HG03108 (cell line): ENCODE measurements around the gene RFX3.
A peak's percentile ranks its signal among the peaks of the same experiment; 100 is the strongest.

Experiments
- ATAC-seq: cut with Tn5 transposase; IDR thresholded peaks from one replicate; pipeline ENCODE4 v1.9.1; 2021; ENCODE audit warnings: moderate library complexity; ENCODE audit not compliant: unreplicated experiment

RFX3 gene

DNA sequence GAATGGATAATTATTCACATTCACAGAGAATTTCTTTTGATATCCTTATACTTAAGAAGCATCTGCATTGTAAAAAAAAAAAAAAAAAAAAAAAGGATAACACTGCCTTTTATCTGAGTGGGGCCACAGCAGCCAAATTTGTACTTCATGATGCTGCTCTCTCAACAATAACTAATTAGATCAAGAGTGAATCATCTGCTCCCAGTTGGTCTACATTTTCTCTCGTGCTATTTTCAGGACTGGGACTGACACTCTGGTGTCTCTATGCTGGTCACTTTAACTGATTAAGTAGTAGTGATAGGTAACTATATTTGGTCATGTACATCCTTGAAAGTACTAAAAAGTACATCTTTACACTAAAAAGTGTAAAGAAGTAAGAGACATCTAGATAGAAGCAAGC is 90.1 kb downstream of the RFX3 start:
- ATAC-seq = no peak

DNA sequence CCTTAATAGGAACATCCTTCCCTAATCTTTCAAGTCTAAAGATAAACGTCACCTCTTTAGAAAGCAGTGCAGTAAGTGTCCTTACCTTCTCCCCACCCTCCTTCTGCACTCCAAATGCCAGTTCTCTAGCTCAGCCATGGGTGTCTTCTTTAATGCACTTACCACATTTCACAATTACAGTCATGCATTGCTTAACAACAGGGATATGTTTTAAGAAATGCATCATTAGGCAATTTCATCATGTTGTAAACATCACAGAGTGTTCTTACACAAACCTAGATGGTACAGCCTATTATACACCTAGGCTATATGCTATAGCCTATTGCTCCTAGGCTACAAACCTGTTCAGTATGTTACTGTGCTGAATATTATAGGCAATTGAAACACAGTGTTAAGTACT is 91.2 kb downstream of the RFX3 start:
- no peak for ATAC-seq

DNA sequence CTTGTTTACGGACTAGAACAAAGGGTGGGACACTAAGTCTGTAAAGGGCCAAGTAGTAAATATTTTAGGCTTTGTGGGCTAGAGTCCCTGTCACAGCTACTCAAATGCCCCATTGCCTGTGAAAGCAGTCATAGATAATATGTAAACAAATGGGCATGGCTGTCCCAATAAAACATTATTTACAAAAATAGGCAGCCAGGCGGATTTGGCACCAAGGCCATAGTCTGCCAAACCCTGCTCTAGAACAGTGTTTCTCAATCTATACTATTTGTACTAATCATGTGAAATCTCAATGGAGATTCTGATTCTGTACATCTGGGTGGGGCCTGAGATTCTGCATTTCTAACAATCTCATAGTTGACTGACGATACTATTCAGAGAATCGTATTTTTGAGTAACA is 92.0 kb downstream of the RFX3 start:
- ATAC-seq = no peak

DNA sequence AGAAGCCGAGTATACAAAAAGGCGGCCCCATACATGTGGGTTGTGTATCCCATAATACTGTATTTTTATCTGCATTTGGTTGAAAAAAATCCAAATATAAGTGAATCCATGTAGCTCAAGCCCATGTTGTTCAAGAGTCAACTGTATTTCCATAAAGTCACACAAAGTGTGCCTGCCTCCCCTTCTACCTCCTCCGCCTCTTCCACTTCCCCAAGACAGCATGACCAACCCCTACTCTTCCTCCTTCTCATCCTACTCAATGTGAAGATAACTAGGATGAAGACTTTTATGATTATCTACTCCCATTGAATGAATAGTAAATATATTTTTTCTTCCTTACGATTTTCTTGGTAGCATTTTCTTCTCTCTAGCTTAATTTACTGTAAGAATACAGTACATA is 92.7 kb downstream of the RFX3 start:
- no peak for ATAC-seq

DNA sequence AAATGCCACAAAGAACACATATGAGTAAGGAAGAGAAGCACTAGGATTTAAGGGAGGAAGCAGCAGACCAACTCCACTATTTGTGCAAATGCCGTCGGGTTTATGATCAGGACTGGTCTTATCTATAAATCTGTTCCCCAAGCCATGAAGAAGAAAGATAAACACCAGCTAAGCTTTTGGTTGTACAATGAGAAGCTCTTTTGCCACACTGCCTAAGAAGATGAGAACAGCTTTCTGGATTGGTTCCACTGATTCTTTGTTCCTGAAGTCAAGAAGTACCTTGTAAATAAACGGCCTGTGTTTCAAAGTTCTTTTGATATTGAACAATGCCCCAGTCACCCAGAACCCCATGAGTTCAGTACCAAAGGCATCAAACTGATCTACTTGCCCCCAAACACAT is 93.9 kb downstream of the RFX3 start:
- no peak for ATAC-seq

DNA sequence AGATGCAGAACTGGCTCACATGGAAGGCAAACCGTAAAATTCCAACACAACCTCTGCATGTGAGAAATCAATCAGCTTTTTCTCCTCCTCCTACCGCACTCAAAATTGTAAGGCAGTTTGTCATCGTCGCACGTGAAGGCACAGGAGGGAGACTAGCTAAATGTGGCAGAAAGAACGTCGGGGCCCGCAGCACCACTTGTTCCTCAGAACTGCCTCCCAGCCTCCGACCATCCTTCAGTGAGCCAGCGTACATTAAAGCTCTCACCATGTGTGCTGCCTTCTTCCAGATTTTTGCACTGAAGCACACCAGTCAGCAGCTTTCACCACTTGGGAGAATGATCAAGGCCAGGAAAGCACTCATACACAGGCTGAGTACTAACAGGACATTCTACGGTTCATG is 105.9 kb downstream of the RFX3 start:
- ATAC-seq = no peak

DNA sequence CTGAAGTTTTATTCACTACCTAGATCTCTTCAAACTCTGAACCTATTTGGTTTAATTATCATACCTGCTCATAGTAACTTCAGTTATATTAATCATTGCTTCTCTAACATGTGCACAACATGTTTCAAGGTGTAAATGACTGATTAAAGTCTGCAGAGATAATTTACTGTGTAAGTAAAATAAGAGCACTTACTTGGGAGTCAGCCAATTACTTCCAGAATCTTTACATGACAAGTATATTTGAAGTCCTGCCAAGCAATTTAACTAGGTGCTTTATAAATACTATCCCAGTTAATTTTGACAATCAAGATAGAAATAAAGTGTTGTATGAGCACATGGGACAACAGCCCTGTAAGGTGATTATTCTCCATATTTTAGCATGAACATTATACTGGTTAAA is 109.9 kb downstream of the RFX3 start:
- ATAC-seq = no peak

DNA sequence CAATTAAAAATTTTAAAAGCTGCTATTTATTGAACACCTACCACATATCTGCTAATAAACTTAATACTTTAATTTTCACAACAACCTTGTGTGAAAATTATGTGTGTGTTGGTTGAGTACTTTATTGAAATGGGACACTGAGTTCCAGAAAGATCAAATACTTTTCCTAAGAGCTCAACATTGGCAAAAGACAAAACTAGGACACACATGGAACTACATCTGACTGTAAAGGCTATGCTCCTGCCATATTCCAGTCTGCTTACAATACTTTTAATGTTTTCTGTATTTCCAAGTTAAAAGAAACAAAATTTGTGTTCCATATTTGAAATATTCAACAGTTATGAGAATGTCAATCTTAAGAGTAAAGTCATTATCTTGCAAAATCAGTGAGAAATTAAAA is 111.8 kb downstream of the RFX3 start:
- no peak for ATAC-seq

DNA sequence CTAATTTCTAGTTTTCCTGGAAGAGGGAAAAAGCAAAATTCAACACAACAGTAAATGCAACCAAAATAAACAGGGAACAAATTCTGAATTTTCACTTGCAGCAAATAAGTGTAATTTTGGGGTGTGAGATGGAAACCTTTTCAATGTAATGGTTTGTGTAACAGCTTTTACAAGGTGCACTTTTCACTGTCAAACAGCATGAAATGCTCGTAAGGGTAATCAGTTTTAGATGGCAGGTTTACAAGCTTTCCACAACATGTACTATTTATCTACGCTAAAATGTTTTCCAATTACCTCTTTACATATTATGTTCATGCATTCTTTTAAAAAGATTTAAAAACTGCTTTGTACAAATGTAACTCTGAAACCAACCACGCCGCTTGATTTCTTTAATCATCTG is 115.3 kb downstream of the RFX3 start:
- no peak for ATAC-seq

DNA sequence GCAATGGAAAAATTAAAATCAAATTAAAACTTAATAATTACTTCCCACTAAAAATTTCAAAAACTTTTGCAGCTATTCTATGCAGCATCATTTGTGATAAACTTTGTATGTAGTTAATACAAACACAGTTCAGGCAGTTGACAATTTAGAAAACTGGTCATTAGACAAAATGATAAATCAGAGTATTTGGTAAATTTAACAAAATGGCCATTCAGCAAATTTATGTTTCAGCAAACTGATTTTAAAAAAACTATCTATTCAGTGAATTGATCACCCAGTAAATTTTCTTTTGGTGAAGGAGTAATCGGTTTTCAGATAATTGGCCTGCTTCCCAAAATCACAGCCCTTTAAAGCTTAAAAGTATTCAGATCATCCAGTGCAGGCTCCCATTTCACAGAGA is 116.3 kb downstream of the RFX3 start:
- ATAC-seq = no peak

DNA sequence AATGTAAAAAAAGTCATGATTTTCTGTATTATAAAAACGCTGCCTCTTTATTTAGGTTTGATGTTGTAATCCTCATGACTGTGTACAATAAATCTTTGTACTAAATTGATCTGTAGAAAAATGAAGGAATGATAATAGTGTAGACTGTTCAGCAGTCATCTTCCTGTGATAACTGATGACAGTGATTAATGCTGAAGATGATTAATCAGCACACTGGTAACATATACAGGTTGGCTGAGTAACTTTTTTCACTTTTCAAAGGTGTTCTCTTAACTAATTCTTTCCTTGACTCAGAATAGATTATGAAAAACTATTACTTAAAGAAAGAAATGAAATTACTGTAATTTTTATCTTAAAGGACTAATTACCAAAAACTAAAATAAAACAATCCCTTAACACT is 122.5 kb downstream of the RFX3 start:
- no peak for ATAC-seq

DNA sequence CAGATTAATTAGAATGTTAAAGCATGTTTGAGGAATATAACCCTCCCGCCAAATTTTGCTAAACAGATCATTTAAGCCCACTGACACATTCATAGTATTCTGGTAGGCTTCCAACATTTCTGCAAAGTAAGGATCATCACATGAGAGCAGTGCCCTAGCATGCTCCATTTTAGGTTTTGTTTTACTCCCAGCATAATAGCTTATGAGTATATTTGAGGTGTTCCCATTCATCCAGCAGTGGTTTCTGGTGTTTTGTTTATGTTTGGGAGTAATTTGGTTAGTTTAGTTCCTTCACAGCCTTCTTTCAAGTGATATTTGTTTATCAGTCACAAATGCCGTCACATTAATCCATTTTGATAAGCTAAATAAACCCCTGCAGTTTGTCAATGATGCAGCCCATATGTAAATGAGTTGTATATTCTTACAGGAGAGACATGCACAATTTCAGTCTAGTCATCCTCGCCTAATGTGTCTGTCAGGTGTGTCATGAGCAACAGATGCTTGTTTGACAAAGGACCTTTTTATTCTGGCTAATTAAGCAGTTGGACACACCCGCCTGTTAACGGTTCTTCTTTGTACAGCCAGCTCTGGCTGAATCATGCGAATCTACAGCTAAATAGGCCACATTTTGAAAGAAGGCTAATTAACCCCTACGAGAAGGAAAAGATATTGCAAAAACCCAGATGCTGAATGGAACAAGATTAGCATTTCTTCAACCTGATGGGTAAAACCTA is 124.4 kb downstream of the RFX3 start:
- no peak for ATAC-seq

DNA sequence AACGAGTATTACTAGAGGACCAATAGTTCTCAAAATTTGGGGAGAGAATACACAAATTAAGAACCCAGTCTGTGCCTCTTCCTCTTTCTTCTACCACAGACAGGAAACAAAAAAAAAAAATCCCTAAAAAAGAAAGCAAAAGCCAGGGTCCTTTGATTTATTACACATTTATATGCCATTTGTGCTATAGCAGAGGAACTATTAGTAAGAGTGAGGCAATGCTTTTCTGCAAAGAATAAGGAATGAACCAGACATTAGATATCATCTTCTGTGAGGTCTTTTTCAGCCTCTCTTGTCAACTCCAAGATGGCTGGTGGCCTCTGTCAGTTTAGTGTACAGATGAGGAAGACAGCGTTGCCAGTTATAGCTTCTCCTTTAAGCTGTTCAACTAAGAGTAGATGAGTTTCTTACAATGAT is 127.6 kb downstream of the RFX3 start:
- no peak for ATAC-seq

DNA sequence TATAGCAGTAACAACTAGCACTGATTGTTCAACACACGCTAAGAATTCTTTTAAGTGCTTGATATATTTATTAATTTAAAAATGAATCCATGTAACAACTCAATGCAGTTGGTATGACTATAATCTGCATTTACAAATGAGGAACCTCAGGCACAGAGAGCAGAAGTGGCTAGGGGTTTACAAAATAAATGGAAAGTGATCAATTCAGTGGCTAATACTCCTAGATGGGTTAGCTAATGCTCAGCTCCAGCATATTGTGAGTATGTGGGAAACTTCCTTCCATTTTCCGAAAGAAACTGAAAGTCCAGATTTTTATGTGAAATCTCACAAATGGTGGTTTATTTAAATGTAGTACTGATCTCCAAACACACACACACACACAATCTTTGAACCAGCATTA is 128.0 kb downstream of the RFX3 start:
- no peak for ATAC-seq

DNA sequence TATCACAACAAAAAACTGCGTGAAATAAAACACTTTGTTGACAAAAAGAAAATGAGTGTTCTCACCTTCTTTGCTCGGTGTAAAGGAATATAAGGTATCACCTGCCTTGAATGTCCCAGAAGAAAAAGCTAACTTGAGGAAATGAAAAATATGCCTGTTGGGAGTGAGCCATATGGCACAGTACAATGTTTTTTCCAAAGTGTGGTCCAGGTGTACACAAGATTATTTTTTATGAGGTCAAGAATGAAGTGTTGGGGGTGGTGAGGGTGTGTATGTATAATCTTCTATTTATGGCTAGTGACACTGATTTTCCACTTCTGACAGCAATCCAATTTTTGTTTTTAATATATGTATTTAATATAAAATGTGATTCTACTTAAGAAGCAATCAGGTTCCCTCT is 134.4 kb downstream of the RFX3 start:
- no peak for ATAC-seq

DNA sequence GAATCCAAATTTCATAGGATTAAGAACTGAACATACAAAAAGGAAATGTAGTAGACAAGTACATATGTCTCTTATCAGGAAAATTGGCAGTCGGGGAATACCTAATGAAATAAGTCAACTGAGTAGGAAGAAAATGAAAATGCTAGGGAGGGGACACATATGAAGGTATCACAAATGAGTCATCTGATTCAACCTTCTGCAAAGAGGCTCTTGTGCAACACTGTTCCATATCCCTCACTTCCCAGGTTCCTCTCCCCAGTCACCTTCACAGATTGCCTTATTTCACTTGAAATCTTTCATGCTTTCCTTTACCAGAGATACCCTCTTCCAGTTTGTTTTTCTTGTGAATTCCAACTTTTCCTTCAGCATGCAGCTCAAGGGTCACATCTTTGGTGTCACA is 139.0 kb downstream of the RFX3 start:
- no peak for ATAC-seq

DNA sequence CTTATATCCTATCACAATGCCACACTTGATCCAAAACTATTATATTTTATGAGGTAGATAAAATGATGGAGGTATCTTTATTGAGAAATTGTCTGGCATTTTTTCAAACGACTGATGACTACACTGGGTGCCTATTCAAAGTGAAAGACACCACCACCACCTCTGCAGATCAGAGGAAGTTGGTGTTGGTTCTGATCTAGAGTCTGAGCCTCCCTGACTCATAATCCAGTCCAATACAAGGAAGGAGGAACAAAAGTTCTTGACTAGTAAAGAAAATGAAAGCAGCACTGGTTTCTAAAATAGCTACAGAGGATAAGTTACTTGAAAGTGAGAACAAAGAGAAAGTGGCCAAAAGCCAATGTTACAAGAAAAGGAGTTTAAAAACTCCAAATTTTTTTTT is 139.9 kb downstream of the RFX3 start:
- ATAC-seq = peak; percentile 71

DNA sequence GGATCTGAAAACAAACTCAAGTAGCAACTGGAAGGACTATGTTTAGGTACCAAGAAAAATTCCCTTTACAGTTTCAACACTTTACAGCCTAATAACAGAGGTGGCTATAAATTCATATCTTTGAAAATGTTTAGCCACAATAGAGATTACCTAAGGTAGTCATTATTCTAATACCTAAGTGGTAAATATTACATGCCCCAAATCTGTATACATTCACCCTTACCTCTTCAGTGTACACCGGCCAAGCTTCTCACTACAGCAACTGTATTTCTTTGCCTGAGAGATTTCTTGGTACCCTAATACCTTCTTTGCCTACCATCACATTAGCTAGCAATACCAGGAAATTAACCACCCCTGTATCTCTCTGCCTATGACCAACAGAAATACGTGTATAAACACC is 154.0 kb downstream of the RFX3 start:
- no peak for ATAC-seq

DNA sequence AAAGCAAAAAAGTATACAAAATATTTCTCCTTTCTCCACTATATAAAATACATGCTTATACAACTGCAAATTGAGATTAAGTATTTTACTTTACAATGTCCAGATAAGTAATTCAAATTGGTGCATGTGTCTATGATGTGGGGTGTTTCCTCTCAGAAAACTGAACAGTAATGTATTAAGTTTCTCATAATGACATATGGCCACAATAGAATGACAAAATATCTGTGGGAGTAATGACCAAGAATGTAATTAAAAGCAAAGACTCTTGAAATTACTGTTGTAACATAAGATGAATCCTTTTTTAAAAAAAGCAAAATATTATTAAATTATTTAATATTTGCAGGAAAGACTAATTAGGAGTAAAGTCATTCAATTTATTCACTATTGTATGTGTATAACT is 155.1 kb downstream of the RFX3 start:
- no peak for ATAC-seq

DNA sequence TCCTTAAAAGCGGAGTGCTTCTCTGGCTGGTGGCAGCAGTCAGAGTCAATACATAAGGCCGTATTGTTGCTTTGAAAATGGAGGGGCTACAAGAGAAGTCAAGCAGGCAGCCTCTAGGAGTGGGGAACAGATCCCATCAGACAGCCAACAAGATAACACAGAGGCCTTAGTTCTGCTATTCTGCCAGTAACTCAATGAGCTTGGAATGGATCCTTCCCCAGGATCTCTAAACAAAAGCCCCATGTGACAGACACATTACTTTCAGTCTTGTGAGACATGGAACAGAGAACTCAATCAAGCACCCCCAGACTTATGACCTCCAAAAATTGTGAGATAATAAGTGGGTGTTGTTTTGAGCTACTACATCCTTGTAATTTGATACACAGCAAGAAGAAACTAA is 158.6 kb downstream of the RFX3 start:
- ATAC-seq = no peak

DNA sequence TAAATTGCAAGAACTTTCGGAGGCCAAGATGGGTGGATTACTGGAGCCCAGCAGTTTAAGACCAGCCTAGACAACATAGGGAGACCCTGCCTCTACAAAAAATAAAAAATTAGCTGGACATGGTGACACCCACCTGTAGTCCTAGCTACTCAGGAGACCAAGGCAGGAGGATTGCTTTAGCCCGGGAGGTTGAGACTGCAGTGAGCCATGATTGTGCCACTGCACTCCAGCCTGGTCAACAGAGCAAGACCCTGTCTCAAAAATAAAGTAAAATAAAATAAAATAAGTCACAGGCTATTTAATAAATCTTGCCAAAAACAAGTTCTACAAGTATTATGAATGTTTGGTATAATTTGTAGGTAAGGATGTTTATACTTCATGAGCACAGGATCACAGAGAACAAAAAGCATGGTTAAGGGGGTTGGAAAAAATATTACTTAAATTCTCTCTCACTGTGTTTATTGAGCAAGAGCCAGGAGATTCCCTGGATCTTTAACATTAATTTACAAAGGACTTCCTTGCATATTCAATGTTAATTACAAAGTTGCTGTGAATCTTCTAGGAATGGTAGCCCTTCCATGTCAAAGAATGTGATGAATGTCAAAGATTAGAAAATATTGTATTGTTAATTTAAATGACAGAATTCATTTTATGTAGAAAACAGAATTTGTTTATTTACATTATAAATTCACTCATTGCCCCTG is 164.0 kb downstream of the RFX3 start:
- no peak for ATAC-seq

DNA sequence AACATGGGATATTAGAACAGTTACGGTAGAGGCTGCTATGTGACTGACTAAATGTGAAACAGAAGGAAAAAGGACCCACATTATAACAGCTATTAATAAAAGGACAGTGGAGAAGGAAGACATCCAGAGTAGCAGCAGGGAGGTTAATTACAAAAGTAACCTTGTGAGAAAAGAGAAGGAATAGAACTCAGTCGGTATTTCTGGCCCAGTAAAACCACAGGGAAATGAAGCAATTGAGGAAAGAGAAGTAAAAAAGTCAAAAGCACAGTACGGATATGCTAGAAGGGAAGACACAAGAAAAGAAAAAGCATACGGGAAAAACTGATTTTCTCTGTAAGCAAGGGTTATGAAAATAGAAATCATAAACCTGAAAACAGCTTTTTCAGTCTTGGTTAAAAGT is 164.7 kb downstream of the RFX3 start:
- ATAC-seq = no peak

DNA sequence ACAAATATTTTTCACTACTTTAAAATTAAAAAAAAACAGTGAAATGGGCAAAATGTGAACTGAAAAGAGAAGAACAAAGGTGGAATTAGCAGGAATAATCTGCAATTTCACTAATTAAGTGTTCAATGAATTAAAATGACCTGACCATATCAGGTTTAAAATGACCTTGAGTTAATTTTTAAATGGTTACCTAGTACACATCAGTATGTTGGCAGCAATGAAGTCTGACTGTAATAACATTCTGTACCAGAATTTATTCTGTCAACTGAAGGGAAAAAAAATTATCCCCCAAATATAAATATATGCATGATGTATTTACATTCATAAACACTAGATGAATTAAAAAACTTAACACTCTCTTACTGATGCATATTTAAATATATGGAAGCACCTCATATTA is 165.6 kb downstream of the RFX3 start:
- no peak for ATAC-seq
